GM06990 (cell line): ENCODE data around the gene SFTPD.
"Not testable (repeated sequence)": the region's sequence is repeated elsewhere in the genome, so short reads cannot be mapped to it uniquely, and the experiment has no call there.

Experiments used
- DNase-seq: peaks from one replicate; pipeline ENCODE4 v3.0.0-alpha.2; 2011; ENCODE audit not compliant: insufficient read length; ENCODE audit errors: extremely low read depth
- H3K27me3 ChIP-seq: replicated peaks from 2 replicates; pipeline ENCODE4 v1.6.0; 2011; ENCODE audit warnings: low read length; ENCODE audit not compliant: control insufficient read depth, insufficient read depth
- H3K36me3 ChIP-seq: 2 replicates; pipeline ENCODE4 v1.5.1; 2011; ENCODE audit warnings: low read length; ENCODE audit not compliant: control insufficient read depth, insufficient read depth
- H3K4me3 ChIP-seq: replicated peaks from 2 replicates; pipeline ENCODE4 v1.5.1; 2011; ENCODE audit warnings: low read depth, mild to moderate bottlenecking, control low read depth, low read length
- CTCF ChIP-seq: IDR thresholded peaks from 2 replicates; pipeline ENCODE4 v1.5.1; 2011; ENCODE audit warnings: low read length, control low read depth, mild to moderate bottlenecking, inconsistent platforms; ENCODE audit not compliant: insufficient read depth, poor library complexity, severe bottlenecking

Gene SFTPD

GRCh38 chr10:79898597-79899325 is 50.1 kb downstream of the SFTPD start:
- no peak for DNase-seq

GRCh38 chr10:79892896-79893295 is 56.0 kb downstream of the SFTPD start:
- not testable (repeated sequence) for H3K27me3 ChIP-seq, H3K36me3 ChIP-seq, H3K4me3 ChIP-seq, DNase-seq

More at GRCh38 chr10:79898597-79899325, 50.1 kb downstream of the SFTPD start:
- no peaks in the 10 kb centered on the region for H3K36me3 ChIP-seq
- H3K4me3 ChIP-seq, result no peak overlapping the region
- no peak for TF ChIP-seq CTCF
- no peaks in the 10 kb centered on the region for H3K27me3 ChIP-seq

- no peak for TF ChIP-seq CTCF
- H3K27me3 ChIP-seq, result no peaks in the 10 kb centered on the region
- no peak for DNase-seq
- H3K4me3 ChIP-seq, result no peak overlapping the region
- H3K36me3 ChIP-seq, result no peaks in the 10 kb centered on the region
These were observed 58.4 kb downstream of the SFTPD start for GRCh38 chr10:79890469-79890868.

GRCh38 chr10:79888984-79889383 is 59.9 kb downstream of the SFTPD start:
- not testable (repeated sequence) for H3K27me3 ChIP-seq, H3K4me3 ChIP-seq, H3K36me3 ChIP-seq, DNase-seq
